Stimulated activated naive CD8-positive, alpha-beta T cell treated with anti-CD3 and anti-CD28 coated beads, Interleukin-15, amount 100 ng/mL, for 72 hours (primary cell): Measurements from ENCODE around the gene ERCC4.

Experiments
- ATAC-seq: fragments of 150-1000 bp; cut with Tn5 transposase; 2 replicates; pipeline ENCODE4 v1.10.0; 2021; ENCODE audit warnings: mild to moderate bottlenecking, moderate library complexity
- DNase-seq, 2 donors: peaks; one replicate each; pipeline ENCODE4 v3.0.0; 2021 to 2022
- H3K27ac Mint-ChIP-seq, 2 donors: one replicate each; pipeline ENCODE4 v1.8.0; 2022; ENCODE audit warnings: mild to moderate bottlenecking in 2 of 2, mixed read lengths in 2 of 2, moderate library complexity in 2 of 2
- H3K27me3 Mint-ChIP-seq: one replicate; pipeline ENCODE4 v1.8.0; 2022; ENCODE audit warnings: mixed read lengths
- H3K4me1 Mint-ChIP-seq: one replicate; pipeline ENCODE4 v1.8.0; 2022; ENCODE audit warnings: mild to moderate bottlenecking, mixed read lengths
- H3K4me3 Mint-ChIP-seq, 2 donors: one replicate each; pipeline ENCODE4 v1.8.0; 2022; ENCODE audit warnings: mild to moderate bottlenecking in 2 of 2, mixed read lengths in 2 of 2, moderate library complexity in 1 of 2
- H3K9me3 Mint-ChIP-seq, 2 donors: one replicate each; pipeline ENCODE4 v1.8.0; 2022; ENCODE audit warnings: mixed read lengths in 2 of 2

ERCC4 gene

GRCh38 chr16:13953501-13953900 is 33.5 kb downstream of the ERCC4 start:
- Mint-ChIP-seq H3K27ac (no peak overlapping the region), H3K9me3 (no peaks in the 10 kb centered on the region), H3K4me3 (no peak overlapping the region), H3K4me1 (peaks cover 12% of the 10 kb centered on the region), H3K27me3 (peaks cover 27% of the 10 kb centered on the region)
- ATAC-seq (no peak), DNase-seq (no peak)

DNA sequence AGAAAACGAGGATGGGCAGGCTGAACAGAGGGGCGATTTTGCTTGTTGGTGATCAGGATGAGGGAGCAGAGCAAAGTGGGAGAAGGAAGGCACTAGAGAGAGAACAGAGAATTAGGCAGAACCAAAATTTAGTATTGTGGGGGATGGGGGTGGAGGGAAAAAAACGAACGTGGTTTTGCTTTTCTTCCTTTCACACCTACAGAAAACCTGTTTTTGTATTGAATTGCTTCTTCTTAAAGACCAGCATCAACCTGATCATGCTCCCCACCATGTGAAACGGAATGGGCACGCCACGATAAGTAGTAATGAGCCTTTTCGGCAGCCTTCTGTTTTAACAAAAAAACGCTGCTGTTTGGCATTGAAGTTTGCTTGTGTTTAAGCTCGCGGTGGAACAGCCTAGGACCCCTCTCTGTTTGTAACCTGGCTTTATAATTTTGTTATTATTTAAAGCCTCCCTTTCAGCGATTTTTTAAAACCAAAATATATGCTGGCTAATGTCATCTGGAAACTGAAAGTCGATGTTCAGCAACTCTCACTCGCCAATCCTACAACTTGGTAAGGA is 36.8 kb downstream of the ERCC4 start:
- Mint-ChIP-seq H3K27me3 (peaks cover 32% of the 10 kb centered on the region), H3K27ac (no peak overlapping the region), H3K4me1 (peaks cover 12% of the 10 kb centered on the region), H3K9me3 (no peaks in the 10 kb centered on the region), H3K4me3 (no peak overlapping the region)
- DNase-seq (no peak), ATAC-seq (no peak)

DNA sequence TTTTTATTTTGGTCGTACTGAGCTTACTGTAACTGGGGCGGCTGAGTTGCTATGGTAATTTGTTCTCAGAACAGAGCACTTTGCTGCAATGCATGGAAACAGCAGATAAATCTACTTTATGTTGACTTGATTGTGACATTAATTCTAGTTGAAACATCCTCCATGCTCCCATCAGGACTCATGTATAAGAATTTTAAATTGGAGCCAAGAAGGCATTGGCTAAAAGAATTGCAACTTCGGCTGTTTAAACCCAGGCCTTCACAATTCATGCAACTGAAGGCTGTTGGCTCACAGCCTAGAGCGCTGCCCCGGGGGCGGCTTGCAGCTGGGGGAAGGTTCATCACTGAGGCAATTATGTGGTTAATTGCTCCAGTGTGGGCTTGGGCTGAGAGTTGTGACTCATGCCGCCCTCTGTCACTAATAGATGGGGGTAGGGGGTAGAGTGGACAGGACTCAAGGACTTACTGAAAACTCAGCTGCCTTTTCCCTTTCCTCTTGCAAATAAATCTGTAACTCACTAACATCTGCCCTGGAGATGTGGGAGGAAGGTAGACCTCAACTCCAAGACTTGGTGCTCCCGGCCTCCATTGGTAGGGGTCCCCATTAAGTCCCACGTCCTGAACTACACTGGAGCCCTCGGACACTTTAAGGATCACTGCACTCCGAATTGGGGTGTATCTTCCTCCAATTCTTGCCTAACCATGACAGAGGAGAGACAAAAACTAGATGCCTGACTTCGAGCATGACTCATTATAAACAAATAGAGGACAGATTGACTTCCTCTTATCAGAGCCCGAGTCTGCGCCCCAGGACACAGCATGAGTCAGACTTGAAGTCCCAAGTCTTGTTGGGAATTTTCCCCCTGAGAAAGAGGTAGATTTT is 37.5 kb downstream of the ERCC4 start:
- Mint-ChIP-seq H3K4me3 (peak overlapping the region in 1 of 2 donors; percentile 54), H3K9me3 (peaks cover 3 to 7% of the 10 kb centered on the region in 2 donors), H3K27me3 (peaks cover 38% of the 10 kb centered on the region), H3K4me1 (peaks cover 12% of the 10 kb centered on the region), H3K27ac (no peak overlapping the region)
- ATAC-seq (peak; percentile 66), DNase-seq (peak; percentile 2 to 15)

DNA sequence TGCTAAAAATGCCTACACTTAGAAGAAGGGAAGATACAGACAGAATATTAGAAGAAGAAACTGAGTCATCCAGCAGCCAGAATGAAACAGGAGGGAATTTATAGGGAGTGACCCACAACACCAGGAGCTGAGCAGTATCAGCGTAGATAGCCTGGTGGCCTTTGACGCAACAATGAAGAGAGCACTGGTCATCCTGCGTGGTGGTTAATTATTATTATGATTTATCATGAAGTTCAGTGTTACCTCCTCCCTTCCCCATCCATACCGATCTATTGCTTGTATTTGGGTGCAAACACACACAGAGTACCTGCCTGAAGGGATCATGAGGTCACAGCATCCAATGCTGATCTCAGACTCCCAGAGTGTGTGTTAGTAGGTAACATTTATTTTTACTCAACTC is 38.5 kb downstream of the ERCC4 start:
- H3K4me1 Mint-ChIP-seq, result peaks cover 12% of the 10 kb centered on the region

GRCh38 chr16:13959626-13960025 is 39.7 kb downstream of the ERCC4 start:
- Mint-ChIP-seq H3K4me3 (no peak overlapping the region), H3K4me1 (peaks cover 12% of the 10 kb centered on the region), H3K27me3 (peaks cover 54% of the 10 kb centered on the region), H3K9me3 (peaks cover 3 to 7% of the 10 kb centered on the region in 2 donors), H3K27ac (no peak overlapping the region)
- ATAC-seq (no peak), DNase-seq (no peak)

More for the DNA sequence above, 38.5 kb downstream of the ERCC4 start:
- DNase-seq (no peak), ATAC-seq (no peak)
- Mint-ChIP-seq H3K27me3 (peaks cover 44% of the 10 kb centered on the region), H3K9me3 (peaks cover 3 to 7% of the 10 kb centered on the region in 2 donors), H3K4me3 (no peak overlapping the region), H3K27ac (no peak overlapping the region)

GRCh38 chr16:13961099-13961811 is 41.3 kb downstream of the ERCC4 start:
- ATAC-seq (no peak), DNase-seq (no peak)
- Mint-ChIP-seq H3K9me3 (peaks cover 3 to 7% of the 10 kb centered on the region in 2 donors), H3K27me3 (peaks cover 54% of the 10 kb centered on the region), H3K27ac (no peak overlapping the region), H3K4me1 (peaks cover 10% of the 10 kb centered on the region), H3K4me3 (no peak overlapping the region)

DNA sequence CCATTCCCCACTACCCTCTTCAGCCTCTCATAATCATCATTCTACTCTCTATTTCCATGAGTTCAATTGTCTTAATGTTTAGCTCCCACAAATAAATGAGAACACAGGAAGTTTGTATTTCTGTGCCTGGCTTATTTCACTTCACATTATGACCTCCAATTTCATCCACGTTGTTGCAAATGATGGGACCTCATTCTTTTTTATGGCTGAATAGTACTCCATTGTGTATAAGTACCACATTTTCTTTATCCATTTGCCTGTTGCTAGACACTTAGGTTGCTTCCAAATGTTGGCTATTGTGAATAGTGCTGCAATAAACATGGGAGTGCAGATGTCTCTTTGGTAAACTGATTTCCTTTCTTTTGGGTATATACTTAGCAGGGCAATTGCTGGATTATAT is 42.3 kb downstream of the ERCC4 start:
- no peak overlapping the region for H3K27ac Mint-ChIP-seq
- DNase-seq, result no peak
- H3K4me1 Mint-ChIP-seq, result peaks cover 7% of the 10 kb centered on the region
- peaks cover 3 to 7% of the 10 kb centered on the region in 2 donors for H3K9me3 Mint-ChIP-seq
- H3K27me3 Mint-ChIP-seq, result peaks cover 51% of the 10 kb centered on the region
- H3K4me3 Mint-ChIP-seq, result no peak overlapping the region
- no peak for ATAC-seq

- no peak for DNase-seq
- Mint-ChIP-seq H3K4me1 (no peaks in the 10 kb centered on the region), H3K27me3 (peaks cover 52% of the 10 kb centered on the region), H3K4me3 (no peak overlapping the region), H3K9me3 (no peaks in the 10 kb centered on the region), H3K27ac (no peak overlapping the region)
- ATAC-seq, result no peak
Measured at GRCh38 chr16:13968835-13969234, 48.9 kb downstream of the ERCC4 start.

DNA sequence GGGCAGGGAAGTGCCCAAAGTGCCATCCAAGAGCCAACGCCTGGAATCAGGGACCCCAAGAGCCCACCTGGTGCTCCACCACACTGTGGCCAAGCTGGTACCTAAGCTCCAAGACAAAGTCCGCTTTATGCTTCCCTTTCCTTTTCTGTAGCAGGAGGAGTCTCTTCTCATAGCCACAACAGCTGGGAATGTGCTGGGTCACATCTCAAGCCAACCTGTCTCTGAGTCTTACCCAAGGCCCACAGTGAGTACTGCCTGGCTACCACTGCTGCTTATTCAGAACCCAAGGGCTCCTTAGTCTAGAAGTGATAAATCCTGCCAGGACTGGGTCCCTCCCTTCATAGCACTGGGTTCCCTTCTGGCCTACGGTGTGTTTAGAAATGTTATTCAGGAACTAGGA is 49.8 kb downstream of the ERCC4 start:
- Mint-ChIP-seq H3K27ac (peak overlapping the region in 1 of 2 donors; percentile 67), H3K9me3 (no peaks in the 10 kb centered on the region), H3K4me3 (no peak overlapping the region), H3K4me1 (no peaks in the 10 kb centered on the region), H3K27me3 (peaks cover 43% of the 10 kb centered on the region)
- no peak for DNase-seq
- no peak for ATAC-seq

DNA sequence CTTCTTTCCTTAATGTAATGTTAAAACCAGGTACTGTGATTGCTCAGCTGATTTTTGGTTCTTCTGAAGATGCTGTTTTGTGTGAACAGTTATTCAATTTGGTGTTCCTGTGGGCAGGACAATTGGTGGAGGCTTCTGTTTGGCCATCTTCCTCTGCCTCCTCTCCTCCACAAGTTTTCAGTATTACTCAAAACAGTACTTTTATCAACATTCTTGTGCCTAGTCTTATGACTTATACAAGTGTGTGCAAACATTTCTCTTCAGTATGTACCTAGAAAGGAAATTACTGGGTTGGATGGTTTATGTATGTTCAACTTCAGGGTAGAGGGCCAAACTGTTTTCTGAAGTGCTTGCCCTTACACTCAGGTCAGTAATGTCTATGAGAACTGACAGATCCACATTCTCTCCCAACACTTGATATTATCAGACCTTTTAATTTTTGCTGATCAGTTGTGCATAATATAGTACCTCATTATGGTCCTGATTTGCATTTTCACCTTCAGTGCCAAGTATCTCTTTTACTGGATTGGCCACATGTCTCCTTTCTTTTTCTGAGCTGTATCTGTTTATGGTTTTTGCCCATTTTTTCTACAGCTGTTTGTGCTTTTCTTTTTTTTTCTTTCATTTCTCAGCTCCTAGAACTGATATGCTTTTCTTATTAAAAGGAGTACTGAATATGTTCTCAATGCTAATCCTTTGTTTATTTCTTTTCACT is 50.9 kb downstream of the ERCC4 start:
- Mint-ChIP-seq H3K27me3 (peaks cover 32% of the 10 kb centered on the region), H3K9me3 (no peaks in the 10 kb centered on the region), H3K4me1 (no peaks in the 10 kb centered on the region), H3K4me3 (no peak overlapping the region), H3K27ac (no peak overlapping the region)
- DNase-seq (no peak), ATAC-seq (peak; percentile 45)

DNA sequence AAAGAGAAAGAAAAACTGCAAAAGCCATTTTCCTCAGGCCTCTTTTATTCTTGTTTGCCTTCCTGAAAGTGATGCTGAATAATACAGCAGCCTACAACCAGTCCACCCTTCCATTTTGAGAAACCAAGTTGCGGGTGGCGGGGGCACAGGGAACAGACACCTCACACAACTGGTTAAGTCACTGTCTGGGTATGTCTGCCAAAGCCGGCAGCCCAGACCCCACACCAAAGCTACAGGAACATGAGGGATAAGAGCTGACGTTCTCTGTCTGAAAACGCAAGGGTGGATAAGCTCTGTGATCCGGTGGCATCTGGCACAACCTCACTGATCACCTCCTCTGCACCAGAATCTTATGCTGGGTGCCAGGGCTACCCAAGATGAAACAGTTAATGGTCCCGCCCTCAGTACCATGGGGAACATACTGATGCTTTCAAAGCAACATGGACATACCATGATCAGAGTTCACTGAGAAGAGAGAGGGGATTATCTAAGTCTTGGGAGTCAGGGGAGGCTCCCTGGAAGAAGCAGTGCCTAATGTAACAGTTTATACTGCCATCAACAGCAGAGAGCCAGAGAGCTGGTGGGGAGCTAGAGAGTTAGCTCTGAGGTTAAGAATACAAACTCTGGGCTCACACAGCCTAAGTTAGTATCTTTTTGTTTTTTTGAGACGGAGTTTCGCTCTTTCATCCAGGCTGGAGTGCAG is 53.5 kb downstream of the ERCC4 start:
- Mint-ChIP-seq H3K27me3 (peaks cover 20% of the 10 kb centered on the region), H3K27ac (no peak overlapping the region), H3K4me3 (no peak overlapping the region), H3K4me1 (no peaks in the 10 kb centered on the region), H3K9me3 (no peaks in the 10 kb centered on the region)
- no peak for DNase-seq
- no peak for ATAC-seq

GRCh38 chr16:13977177-13977576 is 57.2 kb downstream of the ERCC4 start:
- H3K27ac Mint-ChIP-seq, result no peak overlapping the region
- no peak for ATAC-seq
- DNase-seq, result no peak
- peaks cover 4 to 13% of the 10 kb centered on the region in 2 donors for H3K9me3 Mint-ChIP-seq
- H3K4me1 Mint-ChIP-seq, result no peaks in the 10 kb centered on the region
- H3K27me3 Mint-ChIP-seq, result no peaks in the 10 kb centered on the region
- H3K4me3 Mint-ChIP-seq, result no peak overlapping the region

GRCh38 chr16:13982451-13982850 is 62.5 kb downstream of the ERCC4 start:
- ATAC-seq, result no peak
- no peak overlapping the region for H3K4me3 Mint-ChIP-seq
- DNase-seq, result no peak
- no peak overlapping the region for H3K27ac Mint-ChIP-seq
- peaks cover 4 to 13% of the 10 kb centered on the region in 2 donors for H3K9me3 Mint-ChIP-seq
- H3K4me1 Mint-ChIP-seq, result no peaks in the 10 kb centered on the region
- H3K27me3 Mint-ChIP-seq, result no peaks in the 10 kb centered on the region

- Mint-ChIP-seq H3K4me1 (no peaks in the 10 kb centered on the region), H3K9me3 (peaks cover 4 to 13% of the 10 kb centered on the region in 2 donors), H3K4me3 (no peak overlapping the region), H3K27ac (no peak overlapping the region), H3K27me3 (no peaks in the 10 kb centered on the region)
- ATAC-seq, result no peak
- no peak for DNase-seq
Measured at GRCh38 chr16:13983625-13984024, 63.7 kb downstream of the ERCC4 start.

DNA sequence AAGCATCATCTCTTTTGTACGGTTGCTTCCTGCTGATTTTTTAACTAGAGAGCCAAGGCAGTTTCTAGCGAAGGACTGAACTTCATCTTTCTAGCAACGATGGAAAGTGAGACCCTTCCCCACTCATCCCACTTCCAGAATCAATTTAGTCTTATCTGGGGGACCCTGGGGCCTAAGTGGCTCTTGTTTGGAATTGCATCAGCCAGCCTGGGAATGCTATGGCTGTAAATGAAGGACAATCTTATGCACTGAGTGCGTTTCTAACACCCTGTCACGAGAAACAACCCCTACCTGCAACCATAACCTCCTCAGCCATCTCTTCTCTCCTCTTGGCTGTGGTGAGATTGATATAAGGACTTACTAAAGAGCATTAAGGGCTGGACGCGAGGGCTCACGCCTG is 64.8 kb downstream of the ERCC4 start:
- Mint-ChIP-seq H3K27ac (no peak overlapping the region), H3K9me3 (peaks cover 1 to 13% of the 10 kb centered on the region in 2 donors), H3K27me3 (no peaks in the 10 kb centered on the region), H3K4me1 (no peaks in the 10 kb centered on the region), H3K4me3 (no peak overlapping the region)
- DNase-seq, result no peak
- no peak for ATAC-seq
